ENCODE measurements around the gene CUBN. TPM values are rescaled to one million over a fixed set of nuclear protein-coding genes. Genes with fewer than 3 reads are reported as not detected.
A peak's percentile ranks its signal among the peaks of the same experiment; 100 is the strongest.

The CUBN gene
- total RNA-seq, 2 donors from 2014 or later = 0.75 to 1.3 TPM

DNA sequence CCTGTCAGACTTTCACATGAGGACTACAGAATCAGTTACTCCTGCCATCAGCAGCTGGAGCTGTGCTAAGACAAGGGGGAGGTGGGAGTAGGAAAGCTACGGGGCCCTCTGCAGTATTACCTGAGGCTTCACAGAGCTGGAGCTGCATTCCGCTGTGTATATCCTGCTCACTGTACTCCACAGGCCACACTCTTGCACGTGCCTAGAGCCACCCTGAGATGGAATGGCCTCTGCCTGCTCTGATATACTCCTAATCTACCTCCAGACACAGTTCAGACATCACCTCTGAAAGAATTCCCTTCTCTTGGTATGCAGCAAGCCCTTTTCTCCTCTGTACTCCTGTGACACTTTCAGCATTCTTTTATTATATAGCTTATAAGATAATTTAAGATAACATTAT is 37.1 kb upstream of the CUBN start:
- Histone ChIP-seq H3K36me3 (ENCODE audit: control insufficient read depth, insufficient read depth, low read length) (no peaks in the 10 kb centered on the region), H3K9ac (ENCODE audit: extremely low read depth, low read length, poor library complexity, severe bottlenecking) (no peak overlapping the region), H3K27me3 (ENCODE audit: control insufficient read depth, insufficient read depth, low read length, poor library complexity, severe bottlenecking) (no peaks in the 10 kb centered on the region), H3K27ac (ENCODE audit: low read depth, low read length) (no peak overlapping the region), H3K4me3 (ENCODE audit: low read length) (no peak overlapping the region), H3K4me1 (ENCODE audit: control insufficient read depth, insufficient read depth, low read length) (peaks cover 3% of the 10 kb centered on the region), H3K9me3 (ENCODE audit: control insufficient read depth, low read length) (no peaks in the 10 kb centered on the region)
- 71 to 92% methylated on average over 1 to 3 of the region's 3 CpGs for WGBS, 2 experiments (ENCODE audit: insufficient coverage in 1 of 2, insufficient read length in 1 of 2)
- H3K27me3 Mint-ChIP-seq (ENCODE audit: insufficient read depth) = no peaks in the 10 kb centered on the region
- no peak overlapping the region for H3K27ac Mint-ChIP-seq
- peak; percentile 43 for DNase-seq
- TF ChIP-seq CTCF (conservative IDR thresholded peaks at IDR 0.05) = no peak
- peaks cover 3% of the 10 kb centered on the region for H3K36me3 Mint-ChIP-seq (ENCODE audit: low read depth)
- H3K4me3 Mint-ChIP-seq = no peak overlapping the region
- peaks cover 3% of the 10 kb centered on the region for H3K9me3 Mint-ChIP-seq
- peaks cover 8% of the 10 kb centered on the region for H3K4me1 Mint-ChIP-seq

DNA sequence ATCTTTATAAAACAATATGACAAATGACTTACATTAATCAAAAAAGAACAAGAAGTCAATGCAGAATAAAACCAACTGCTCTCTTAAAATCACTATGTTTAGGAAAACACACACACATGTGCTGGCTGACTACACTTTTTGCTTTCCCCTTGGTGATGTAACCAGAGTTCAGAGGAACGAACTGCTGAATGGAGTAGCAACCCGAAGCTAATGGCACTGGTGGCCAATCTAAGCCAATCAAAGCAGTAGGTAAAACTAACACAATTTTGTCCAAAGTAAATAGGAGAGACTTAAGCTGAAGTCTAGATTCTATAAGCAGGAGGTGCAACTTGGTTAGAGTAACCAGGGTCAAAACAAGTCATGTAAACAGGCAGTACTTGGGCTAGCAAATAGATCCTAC is 33.2 kb upstream of the CUBN start:
- no peak overlapping the region for H3K27ac Mint-ChIP-seq
- no peak overlapping the region for H3K4me3 ChIP-seq (ENCODE audit: low read length)
- TF ChIP-seq CTCF (conservative IDR thresholded peaks at IDR 0.05) = no peak
- H3K27me3 Mint-ChIP-seq (ENCODE audit: insufficient read depth) = no peaks in the 10 kb centered on the region
- H3K27ac ChIP-seq (ENCODE audit: low read depth, low read length) = no peak overlapping the region
- no peaks in the 10 kb centered on the region for H3K4me1 ChIP-seq (ENCODE audit: control insufficient read depth, insufficient read depth, low read length)
- H3K9ac ChIP-seq (ENCODE audit: extremely low read depth, low read length, poor library complexity, severe bottlenecking) = no peak overlapping the region
- H3K9me3 ChIP-seq (ENCODE audit: control insufficient read depth, low read length) = no peaks in the 10 kb centered on the region
- 75 to 89% methylated on average over 2 of the region's 2 CpGs for WGBS, 2 experiments (ENCODE audit: insufficient coverage in 1 of 2, insufficient read length in 1 of 2)
- H3K27me3 ChIP-seq (ENCODE audit: control insufficient read depth, insufficient read depth, low read length, poor library complexity, severe bottlenecking) = no peaks in the 10 kb centered on the region
- H3K4me3 Mint-ChIP-seq = no peak overlapping the region
- H3K36me3 ChIP-seq (ENCODE audit: control insufficient read depth, insufficient read depth, low read length) = no peaks in the 10 kb centered on the region
- peaks cover 3% of the 10 kb centered on the region for H3K36me3 Mint-ChIP-seq (ENCODE audit: low read depth)
- H3K4me1 Mint-ChIP-seq = no peaks in the 10 kb centered on the region
- H3K9me3 Mint-ChIP-seq = peaks cover 3% of the 10 kb centered on the region
- no peak for DNase-seq

DNA sequence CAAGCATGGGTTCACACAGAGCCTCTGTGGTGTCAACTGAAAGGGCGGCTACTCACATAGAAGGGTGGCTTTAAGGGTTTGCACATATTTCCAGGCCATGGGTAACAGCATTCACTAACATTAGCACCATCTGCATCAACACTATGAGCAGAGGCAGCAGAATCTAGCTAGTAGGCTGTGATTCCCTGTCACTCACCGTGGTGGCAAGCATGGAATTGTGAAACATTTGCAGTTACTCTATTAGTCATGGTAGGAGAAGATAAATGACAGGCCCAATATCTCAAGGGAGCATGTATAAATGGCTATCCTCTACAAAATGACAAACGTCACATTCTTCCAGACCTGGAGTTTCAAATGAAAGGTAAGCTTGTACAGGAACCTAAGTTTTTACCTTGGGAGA is 32.2 kb upstream of the CUBN start:
- Histone ChIP-seq H3K27ac (ENCODE audit: low read depth, low read length) (no peak overlapping the region), H3K4me1 (ENCODE audit: control insufficient read depth, insufficient read depth, low read length) (no peaks in the 10 kb centered on the region), H3K4me3 (ENCODE audit: low read length) (no peak overlapping the region), H3K36me3 (ENCODE audit: control insufficient read depth, insufficient read depth, low read length) (no peaks in the 10 kb centered on the region), H3K9me3 (ENCODE audit: control insufficient read depth, low read length) (no peaks in the 10 kb centered on the region), H3K9ac (ENCODE audit: extremely low read depth, low read length, poor library complexity, severe bottlenecking) (no peak overlapping the region), H3K27me3 (ENCODE audit: control insufficient read depth, insufficient read depth, low read length, poor library complexity, severe bottlenecking) (no peaks in the 10 kb centered on the region)
- Mint-ChIP-seq H3K4me1 (no peaks in the 10 kb centered on the region), H3K27ac (no peak overlapping the region), H3K4me3 (no peak overlapping the region), H3K9me3 (peaks cover 3% of the 10 kb centered on the region), H3K36me3 (ENCODE audit: low read depth) (peaks cover 3% of the 10 kb centered on the region), H3K27me3 (ENCODE audit: insufficient read depth) (no peaks in the 10 kb centered on the region)
- WGBS, 2 experiments (ENCODE audit: insufficient coverage in 1 of 2, insufficient read length in 1 of 2) = 50 to 60% methylated on average over 2 to 3 of the region's 3 CpGs
- TF ChIP-seq CTCF (conservative IDR thresholded peaks at IDR 0.05) = no peak
- DNase-seq = no peak

All from endodermal cell (in vitro differentiated cells).